Activated naive CD4-positive, alpha-beta T cell treated with anti-CD3 and anti-CD28 coated beads, Interleukin-2, amount 50 U/mL, for 72 hours (primary cell): ENCODE measurements around the gene CDH13. TPM values are rescaled to one million over a fixed set of nuclear protein-coding genes. Genes with fewer than 3 reads are reported as not detected.

ENCODE experiments used
- ATAC-seq, 2 donors: fragments of 150-1000 bp; cut with Tn5 transposase; 2 replicates each; pipeline ENCODE4 v1.10.0; 2021; ENCODE audit warnings: mild to moderate bottlenecking in 2 of 2, moderate library complexity in 2 of 2
- DNase-seq, 2 donors: peaks; one replicate each; pipeline ENCODE4 v3.0.0; 2021 to 2022; ENCODE audit warnings: low spot score in 2 of 2
- H3K27ac Mint-ChIP-seq, 2 donors: one replicate each; pipeline ENCODE4 v1.8.0; 2022; ENCODE audit warnings: mild to moderate bottlenecking in 2 of 2, mixed read lengths in 2 of 2
- H3K36me3 Mint-ChIP-seq, 2 donors: one replicate each; pipeline ENCODE4 v1.8.0; 2022; ENCODE audit warnings: mixed read lengths in 2 of 2
- H3K9me3 Mint-ChIP-seq, 2 donors: one replicate each; pipeline ENCODE4 v1.8.0; 2022; ENCODE audit warnings: mixed read lengths in 2 of 2
- total RNA-seq, 2 donors: library from RNA; stranded (reverse); gene quantifications; one replicate each; pipeline ENCODE4 v1.2.3, GENCODE V29; 2022

CDH13 gene
- total RNA-seq, 2 donors from 2014 or later, result not detected

DNA sequence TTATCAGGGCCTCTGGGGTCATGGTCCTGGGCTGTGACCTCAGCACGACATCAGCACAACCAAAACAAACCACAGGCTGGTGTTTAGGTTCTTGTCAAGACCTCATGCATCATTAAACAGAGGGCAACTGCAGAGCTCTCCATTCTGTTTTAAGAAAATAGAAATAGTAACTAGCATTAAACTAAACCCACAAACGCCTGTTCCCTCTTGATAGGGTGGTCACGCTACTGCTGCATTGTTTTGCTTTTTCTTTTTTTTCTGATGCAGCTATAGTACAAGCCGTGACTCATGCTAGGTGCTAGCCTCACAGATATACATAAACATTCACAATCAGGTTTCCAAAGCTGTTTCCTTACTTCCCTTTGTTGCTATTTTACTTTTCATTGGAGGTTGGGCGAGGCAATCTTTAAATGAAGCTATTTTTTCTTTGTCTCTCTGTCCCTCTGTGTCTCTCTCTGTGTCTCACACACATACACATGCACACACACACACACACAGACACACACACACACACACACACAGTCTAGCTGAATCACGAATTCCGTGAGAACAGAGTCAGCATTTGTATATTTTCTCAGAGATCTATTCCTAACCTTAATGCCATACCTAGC, 310.3 kb downstream of the CDH13 start:
- H3K9me3 Mint-ChIP-seq, result peaks cover 21 to 22% of the 10 kb centered on the region in 2 donors
- H3K36me3 Mint-ChIP-seq, result no peaks in the 10 kb centered on the region
- DNase-seq (no peak), ATAC-seq (no peak)
- H3K27ac Mint-ChIP-seq, result no peak overlapping the region

- no peak for DNase-seq
- Mint-ChIP-seq H3K27ac (no peak overlapping the region), H3K36me3 (no peaks in the 10 kb centered on the region), H3K9me3 (peaks cover 16 to 20% of the 10 kb centered on the region in 2 donors)
- no peak for ATAC-seq
These were observed 311.3 kb downstream of the CDH13 start for GRCh38 chr16:82937926-82938520.

GRCh38 chr16:82943371-82943770, 316.6 kb downstream of the CDH13 start:
- DNase-seq, result no peak
- Mint-ChIP-seq H3K27ac (no peak overlapping the region), H3K36me3 (no peaks in the 10 kb centered on the region), H3K9me3 (peaks cover 0 to 8% of the 10 kb centered on the region in 2 donors)
- ATAC-seq, result no peak

- no peak for ATAC-seq
- H3K36me3 Mint-ChIP-seq, result no peaks in the 10 kb centered on the region
- H3K9me3 Mint-ChIP-seq, result peaks cover 0 to 11% of the 10 kb centered on the region in 2 donors
- no peak for DNase-seq
- no peak overlapping the region for H3K27ac Mint-ChIP-seq
These were observed 318.8 kb downstream of the CDH13 start for GRCh38 chr16:82945420-82946101.

GRCh38 chr16:82947698-82948097, 320.9 kb downstream of the CDH13 start:
- H3K9me3 Mint-ChIP-seq, result peaks cover 0 to 3% of the 10 kb centered on the region in 2 donors
- H3K27ac Mint-ChIP-seq, result no peak overlapping the region
- no peak for ATAC-seq
- DNase-seq, result no peak
- no peaks in the 10 kb centered on the region for H3K36me3 Mint-ChIP-seq

- ATAC-seq, result no peak
- no peak for DNase-seq
- peaks cover 0 to 3% of the 10 kb centered on the region in 2 donors for H3K9me3 Mint-ChIP-seq
- peak overlapping the region in 1 of 2 donors; percentile 53 for H3K27ac Mint-ChIP-seq
- H3K36me3 Mint-ChIP-seq, result no peaks in the 10 kb centered on the region
These were observed 322.2 kb downstream of the CDH13 start for GRCh38 chr16:82949016-82949415.

DNA sequence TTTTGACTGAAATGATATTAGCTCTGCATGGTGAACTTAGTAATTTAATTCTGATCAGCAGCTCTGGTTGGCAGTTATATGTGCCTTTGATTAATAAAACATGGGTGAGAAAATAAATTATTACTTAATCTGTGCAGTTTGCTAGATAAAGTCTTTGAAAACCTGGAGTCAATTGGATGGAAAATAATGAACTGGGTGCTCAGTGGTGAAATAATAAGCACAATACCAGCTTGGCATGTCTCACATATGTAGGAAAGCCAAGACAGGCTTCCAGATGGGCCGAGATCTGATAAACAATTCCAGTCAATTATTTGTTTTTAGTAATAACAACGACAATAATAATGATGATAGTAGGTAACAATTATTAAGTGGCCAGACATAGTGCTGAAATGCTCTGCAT, 326.7 kb downstream of the CDH13 start:
- ATAC-seq (no peak), DNase-seq (no peak)
- H3K9me3 Mint-ChIP-seq, result peaks cover 0 to 10% of the 10 kb centered on the region in 2 donors
- H3K36me3 Mint-ChIP-seq, result peaks cover 0 to 6% of the 10 kb centered on the region in 2 donors
- H3K27ac Mint-ChIP-seq, result no peak overlapping the region

DNA sequence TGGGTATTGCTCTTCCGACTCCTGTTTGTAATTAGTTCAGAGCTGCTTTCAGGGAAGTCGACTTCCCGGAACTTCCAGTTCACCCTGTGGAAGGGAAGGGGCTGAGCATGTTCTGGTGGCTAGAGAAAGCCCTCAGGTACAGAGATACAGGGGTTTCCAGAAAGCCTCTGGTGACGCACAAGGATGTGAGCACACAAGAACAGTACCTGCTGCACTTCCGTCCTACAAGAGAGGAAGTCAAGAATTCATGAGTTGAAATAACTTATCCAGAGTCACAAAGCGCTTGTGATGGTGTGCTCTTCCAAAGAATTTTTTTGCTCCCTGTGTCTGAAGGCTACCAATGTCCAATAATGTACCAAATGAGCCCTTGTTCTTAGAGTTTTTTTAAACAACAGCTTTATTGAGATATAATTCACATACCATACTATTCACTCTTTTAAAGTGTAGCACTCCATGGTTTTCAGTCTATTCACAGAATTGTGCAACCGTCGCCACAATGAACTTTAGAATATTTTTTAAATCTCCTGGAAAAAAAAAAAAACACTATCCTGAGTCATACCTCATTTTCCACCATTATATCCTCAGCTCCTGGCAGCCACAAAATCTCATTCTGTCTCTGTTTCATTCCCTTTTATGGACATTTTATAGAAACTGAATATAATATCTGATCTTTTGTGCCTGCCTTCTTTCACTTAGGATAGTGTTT, 327.6 kb downstream of the CDH13 start:
- no peak for ATAC-seq

GRCh38 chr16:82955741-82956348, 329.1 kb downstream of the CDH13 start:
- H3K9me3 Mint-ChIP-seq, result peaks cover 0 to 6% of the 10 kb centered on the region in 2 donors
- peak in 1 of 2 donors; percentile 16 for ATAC-seq
- H3K27ac Mint-ChIP-seq, result no peak overlapping the region
- H3K36me3 Mint-ChIP-seq, result peaks cover 0 to 6% of the 10 kb centered on the region in 2 donors
- no peak for DNase-seq

More for the DNA sequence above, 327.6 kb downstream of the CDH13 start:
- Mint-ChIP-seq H3K9me3 (peaks cover 0 to 10% of the 10 kb centered on the region in 2 donors), H3K36me3 (peaks cover 0 to 6% of the 10 kb centered on the region in 2 donors), H3K27ac (no peak overlapping the region)
- no peak for DNase-seq

DNA sequence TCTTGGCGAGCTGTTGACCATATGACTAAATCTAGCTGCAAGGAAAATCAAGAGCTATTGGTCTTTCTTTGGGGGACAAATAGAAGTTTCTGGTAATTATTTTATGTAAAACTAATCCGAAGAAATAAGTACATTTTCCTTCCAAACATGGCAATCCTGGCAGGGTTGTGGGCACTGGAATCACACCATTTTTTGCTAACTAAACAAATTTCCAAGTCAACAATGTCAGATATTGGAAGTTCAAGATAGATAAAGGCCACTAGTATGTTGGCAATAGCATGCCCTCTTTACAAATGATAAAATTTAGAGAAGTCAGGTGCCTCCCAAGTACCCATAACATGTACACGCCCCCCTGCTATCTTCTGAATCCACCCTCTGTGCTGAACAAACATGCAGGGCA, 330.4 kb downstream of the CDH13 start:
- DNase-seq (no peak), ATAC-seq (no peak)
- Mint-ChIP-seq H3K9me3 (peaks cover 5 to 6% of the 10 kb centered on the region in 2 donors), H3K27ac (no peak overlapping the region), H3K36me3 (peaks cover 0 to 6% of the 10 kb centered on the region in 2 donors)

DNA sequence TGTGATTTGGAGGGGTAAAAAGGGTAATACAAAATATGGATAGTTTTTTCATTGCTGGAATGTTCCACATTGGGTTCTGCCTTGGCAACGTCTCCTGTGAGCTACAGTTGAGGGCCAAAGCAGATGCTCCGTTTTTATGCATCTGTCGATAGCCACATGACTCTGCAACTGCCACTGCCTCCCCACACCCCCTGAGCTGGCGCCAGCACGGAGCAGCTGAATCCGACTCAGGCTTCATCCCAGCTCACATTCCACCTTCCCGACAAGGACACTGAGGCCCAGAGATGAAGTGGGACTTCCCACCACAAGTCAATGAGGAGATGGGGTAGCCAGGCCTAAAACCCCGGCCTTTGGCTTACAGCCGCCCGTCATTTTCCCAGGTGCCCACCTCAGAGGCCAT, 334.1 kb downstream of the CDH13 start:
- Mint-ChIP-seq H3K36me3 (peaks cover 0 to 5% of the 10 kb centered on the region in 2 donors), H3K27ac (no peak overlapping the region), H3K9me3 (peaks cover 8 to 10% of the 10 kb centered on the region in 2 donors)
- DNase-seq (no peak), ATAC-seq (no peak)

GRCh38 chr16:82963653-82964052, 336.9 kb downstream of the CDH13 start:
- Mint-ChIP-seq H3K36me3 (no peaks in the 10 kb centered on the region), H3K27ac (no peak overlapping the region), H3K9me3 (peaks cover 8 to 15% of the 10 kb centered on the region in 2 donors)
- ATAC-seq (no peak), DNase-seq (no peak)

DNA sequence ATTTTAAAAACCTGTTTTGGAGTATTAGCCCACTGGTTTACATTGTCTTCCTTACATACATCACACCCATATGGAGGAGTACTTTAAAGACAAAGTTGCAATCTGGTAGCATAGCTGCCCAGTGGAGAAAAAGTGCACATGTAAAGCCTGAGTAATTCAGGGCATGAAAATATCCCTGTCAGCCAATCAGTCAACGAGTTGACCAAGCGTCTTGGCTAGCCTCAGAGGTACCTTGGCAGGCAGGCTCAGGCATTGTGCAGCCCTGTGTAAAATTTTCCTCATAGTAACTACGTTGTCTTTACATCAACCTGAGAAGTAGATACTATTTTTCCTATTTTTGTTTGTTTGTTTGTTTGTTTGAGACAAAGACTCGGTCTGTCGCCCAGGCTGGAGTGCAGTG, 339.0 kb downstream of the CDH13 start:
- peaks cover 8 to 15% of the 10 kb centered on the region in 2 donors for H3K9me3 Mint-ChIP-seq
- H3K27ac Mint-ChIP-seq, result no peak overlapping the region
- no peak for DNase-seq
- no peak for ATAC-seq
- no peaks in the 10 kb centered on the region for H3K36me3 Mint-ChIP-seq

GRCh38 chr16:82967424-82967823, 340.7 kb downstream of the CDH13 start:
- no peaks in the 10 kb centered on the region for H3K36me3 Mint-ChIP-seq
- H3K27ac Mint-ChIP-seq, result no peak overlapping the region
- no peak for DNase-seq
- no peak for ATAC-seq
- peaks cover 1 to 17% of the 10 kb centered on the region in 2 donors for H3K9me3 Mint-ChIP-seq

- no peak for ATAC-seq
- Mint-ChIP-seq H3K36me3 (no peaks in the 10 kb centered on the region), H3K27ac (no peak overlapping the region), H3K9me3 (peaks cover 4 to 16% of the 10 kb centered on the region in 2 donors)
- DNase-seq, result no peak
These were observed 344.4 kb downstream of the CDH13 start for GRCh38 chr16:82971126-82971525.

DNA sequence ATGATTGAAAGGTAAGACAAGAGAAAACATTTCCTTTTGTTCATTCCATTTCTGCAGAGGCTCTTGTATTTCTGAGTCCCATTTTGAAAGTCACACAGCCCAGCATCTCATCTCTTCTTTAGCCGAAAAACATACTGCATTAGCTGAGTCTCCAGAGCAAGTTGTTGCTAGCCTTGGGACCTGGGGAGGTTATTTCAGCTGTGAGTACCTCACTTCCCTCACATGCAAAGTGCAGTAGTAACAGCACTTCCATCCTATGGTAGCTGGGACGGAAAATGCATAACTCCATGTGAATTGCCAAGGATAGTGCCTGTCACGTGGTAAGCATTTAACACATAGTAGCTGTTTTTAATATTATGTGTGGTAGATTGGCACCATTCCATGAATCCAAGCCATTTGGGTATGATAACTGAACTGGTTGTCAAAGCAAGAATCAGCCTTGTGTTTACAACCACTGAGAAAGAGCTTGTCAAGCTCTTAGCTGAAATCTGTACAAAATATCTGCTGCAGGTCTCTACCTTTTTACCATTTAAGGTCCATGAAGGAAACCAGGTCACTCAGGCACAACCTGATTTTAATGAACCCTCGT, 345.7 kb downstream of the CDH13 start:
- DNase-seq, result no peak
- H3K9me3 Mint-ChIP-seq, result peaks cover 4 to 8% of the 10 kb centered on the region in 2 donors
- peaks cover 0 to 1% of the 10 kb centered on the region in 2 donors for H3K36me3 Mint-ChIP-seq
- no peak for ATAC-seq
- no peak overlapping the region for H3K27ac Mint-ChIP-seq
